GM06990 (cell line): ENCODE results near the gene IRF4.

Source experiments
- DNase-seq: peaks from one replicate; pipeline ENCODE4 v3.0.0-alpha.2; 2011; ENCODE audit not compliant: insufficient read length; ENCODE audit errors: extremely low read depth
- H3K27me3 ChIP-seq: replicated peaks from 2 replicates; pipeline ENCODE4 v1.6.0; 2011; ENCODE audit warnings: low read length; ENCODE audit not compliant: control insufficient read depth, insufficient read depth
- H3K36me3 ChIP-seq: 2 replicates; pipeline ENCODE4 v1.5.1; 2011; ENCODE audit warnings: low read length; ENCODE audit not compliant: control insufficient read depth, insufficient read depth
- H3K4me3 ChIP-seq: replicated peaks from 2 replicates; pipeline ENCODE4 v1.5.1; 2011; ENCODE audit warnings: low read depth, mild to moderate bottlenecking, control low read depth, low read length
- CTCF ChIP-seq: IDR thresholded peaks from 2 replicates; pipeline ENCODE4 v1.5.1; 2011; ENCODE audit warnings: low read length, control low read depth, mild to moderate bottlenecking, inconsistent platforms; ENCODE audit not compliant: insufficient read depth, poor library complexity, severe bottlenecking

Gene IRF4

GRCh38 chr6:382883-383810 is 8.4 kb upstream of the IRF4 start:
- no peaks in the 10 kb centered on the region for H3K27me3 ChIP-seq
- H3K4me3 ChIP-seq, result no peak overlapping the region
- no peak for DNase-seq
- no peaks in the 10 kb centered on the region for H3K36me3 ChIP-seq
- no peak for TF ChIP-seq CTCF

- DNase-seq, result no peak
- Histone ChIP-seq H3K36me3 (no peaks in the 10 kb centered on the region), H3K4me3 (no peak overlapping the region), H3K27me3 (no peaks in the 10 kb centered on the region)
- no peak for TF ChIP-seq CTCF
These were observed 7.7 kb upstream of the IRF4 start for GRCh38 chr6:383856-384255.

GRCh38 chr6:384898-385297 is 6.7 kb upstream of the IRF4 start:
- Histone ChIP-seq H3K36me3 (no peaks in the 10 kb centered on the region), H3K27me3 (no peaks in the 10 kb centered on the region), H3K4me3 (no peak overlapping the region)
- no peak for DNase-seq
- TF ChIP-seq CTCF, result no peak

GRCh38 chr6:385614-386013 is 5.9 kb upstream of the IRF4 start:
- Histone ChIP-seq H3K36me3 (no peaks in the 10 kb centered on the region), H3K27me3 (no peaks in the 10 kb centered on the region), H3K4me3 (no peak overlapping the region)
- DNase-seq, result no peak
- no peak for TF ChIP-seq CTCF

GRCh38 chr6:386688-387266 is 4.8 kb upstream of the IRF4 start:
- no peak overlapping the region for H3K4me3 ChIP-seq
- H3K36me3 ChIP-seq, result peaks cover 1% of the 10 kb centered on the region; the same call in 1 of the 2 replicates
- TF ChIP-seq CTCF, result no peak
- no peaks in the 10 kb centered on the region for H3K27me3 ChIP-seq
- DNase-seq, result no peak
